Mesodermal cell (in vitro differentiated cells): ENCODE measurements around the gene PIP4P1.

ENCODE experiments used
- H3K27ac ChIP-seq: 2 replicates; pipeline ENCODE4 v1.7.0; 2013; ENCODE audit warnings: mild to moderate bottlenecking, low read depth, low read length, moderate library complexity; ENCODE audit not compliant: severe bottlenecking
- H3K36me3 ChIP-seq: 2 replicates; pipeline ENCODE4 v1.7.1; 2013; ENCODE audit warnings: mild to moderate bottlenecking, low read length, moderate library complexity; ENCODE audit not compliant: control insufficient read depth, insufficient read depth
- H3K4me1 ChIP-seq: one replicate; pipeline ENCODE4 v1.7.1; 2013; ENCODE audit warnings: mild to moderate bottlenecking, low read length; ENCODE audit not compliant: insufficient read depth, control insufficient read depth, poor library complexity, severe bottlenecking
- H3K4me3 ChIP-seq: 2 replicates; pipeline ENCODE4 v1.7.0; 2013; ENCODE audit warnings: low read length, control low read depth, mild to moderate bottlenecking; ENCODE audit not compliant: insufficient read depth, poor library complexity, severe bottlenecking; ENCODE audit errors: extremely low read depth
- H3K9me3 ChIP-seq: 2 replicates; pipeline ENCODE4 v1.7.1; 2013; ENCODE audit warnings: mild to moderate bottlenecking, low read length, moderate library complexity; ENCODE audit not compliant: control insufficient read depth
- WGBS, 2 experiments: methylation state at CpG; one replicate each; pipeline ENCODE4 v1.1.5; 2013; ENCODE audit warnings: missing lambda C conversion rate in 2 of 2; ENCODE audit not compliant: insufficient coverage in 2 of 2; 5-methylcytosine and 5-hydroxymethylcytosine counted together

Gene PIP4P1

GRCh38 chr14:20436363-20436755 is 24.9 kb downstream of the PIP4P1 start:
- 97 to 100% methylated on average over 2 to 4 of the region's 4 CpGs for WGBS, 2 experiments
- H3K4me1 ChIP-seq, result no peaks in the 10 kb centered on the region
- no peak overlapping the region for H3K27ac ChIP-seq
- H3K9me3 ChIP-seq, result no peaks in the 10 kb centered on the region
- no peak overlapping the region for H3K4me3 ChIP-seq
- no peaks in the 10 kb centered on the region for H3K36me3 ChIP-seq

DNA sequence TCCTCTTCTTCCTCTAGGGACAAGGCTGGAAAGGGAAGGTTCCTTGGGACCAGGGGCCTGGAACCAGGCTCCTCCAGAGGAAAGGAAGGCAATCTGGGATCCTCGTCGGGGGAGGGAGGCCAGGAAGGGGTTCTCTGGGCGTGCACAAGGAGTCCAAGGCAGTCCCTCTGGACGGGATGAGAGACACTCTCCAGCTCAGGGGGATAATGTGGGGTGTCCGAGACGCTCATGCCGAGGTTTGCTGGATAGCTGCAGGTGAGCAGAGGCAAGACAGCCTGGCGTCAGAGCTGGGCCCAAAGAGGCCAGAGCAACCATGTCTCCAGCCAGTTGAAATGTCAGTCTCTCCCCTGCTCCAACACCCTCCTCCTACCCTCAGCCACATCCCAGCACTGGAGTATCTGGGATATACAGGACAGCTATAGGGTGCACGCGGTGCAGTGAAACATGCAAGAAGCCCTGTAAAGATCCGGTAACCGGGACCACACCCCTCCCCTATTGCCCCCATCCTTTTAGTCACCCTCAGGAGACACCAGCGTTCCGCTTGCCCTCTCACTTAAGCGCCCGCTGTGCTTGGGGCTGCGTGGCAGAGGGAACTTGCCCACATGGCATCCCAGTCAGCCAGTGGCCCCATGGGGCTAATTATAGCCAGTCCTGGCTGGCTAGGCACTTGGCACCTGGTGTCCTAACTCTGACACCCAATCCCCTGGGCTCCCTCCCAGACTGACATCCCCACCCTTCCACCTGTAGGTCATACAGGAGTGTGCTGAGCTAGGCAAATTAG is 25.5 kb downstream of the PIP4P1 start, which contains the start of gene KLHL33:
Gene KLHL33 (minus strand): TSS at position 585 of the 781 bp plus-strand sequence. CDS start 355 bp downstream, at position 230.
- H3K4me1 ChIP-seq, result no peaks in the 10 kb centered on the region
- no peak within 1 kb of the TSS for H3K4me3 ChIP-seq
- no peaks in the 10 kb centered on the region for H3K36me3 ChIP-seq
- WGBS, 2 experiments, result 92 to 94% methylated on average over 13 to 16 of the region's 17 CpGs
- H3K27ac ChIP-seq, result no peak within 1 kb of the TSS
- no peaks in the 10 kb centered on the region for H3K9me3 ChIP-seq

- H3K9me3 ChIP-seq, result no peaks in the 10 kb centered on the region
- H3K4me1 ChIP-seq, result no peaks in the 10 kb centered on the region
- no peaks in the 10 kb centered on the region for H3K36me3 ChIP-seq
- no peak overlapping the region for H3K4me3 ChIP-seq
- no peak overlapping the region for H3K27ac ChIP-seq
- WGBS, 2 experiments, result 84 to 89% methylated on average over 30 to 42 of the region's 44 CpGs
Observed at GRCh38 chr14:20434701-20435581, 26.3 kb downstream of the PIP4P1 start.

- peaks cover 3% of the 10 kb centered on the region for H3K4me1 ChIP-seq
- 93 to 94% methylated on average over 26 to 27 of the region's 30 CpGs for WGBS, 2 experiments
- H3K36me3 ChIP-seq, result no peaks in the 10 kb centered on the region
- H3K27ac ChIP-seq, result no peak overlapping the region
- no peaks in the 10 kb centered on the region for H3K9me3 ChIP-seq
- H3K4me3 ChIP-seq, result no peak overlapping the region
Observed at GRCh38 chr14:20429801-20430669, 31.2 kb downstream of the PIP4P1 start.

DNA sequence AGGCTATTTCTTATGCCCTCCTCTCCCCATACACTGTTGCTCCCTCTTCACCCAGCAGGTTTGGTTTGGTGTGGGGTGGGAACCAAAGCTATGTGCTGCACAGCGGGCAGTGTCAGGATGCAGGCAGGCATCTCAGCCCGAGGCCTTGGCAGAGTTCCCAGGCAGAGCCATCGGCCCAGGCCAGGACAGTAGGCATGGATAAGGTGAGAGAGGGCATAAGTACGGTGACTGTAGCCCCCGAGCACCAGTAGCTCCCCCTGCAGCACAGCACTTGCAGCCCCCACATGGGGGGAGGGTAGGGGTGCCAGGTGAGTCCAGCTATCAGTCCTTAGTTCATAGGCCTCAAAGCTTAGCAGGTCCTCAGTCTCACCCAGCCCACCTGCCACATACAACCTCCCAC is 32.4 kb downstream of the PIP4P1 start:
- 54 to 71% methylated on average over 3 to 4 of the region's 5 CpGs for WGBS, 2 experiments
- no peaks in the 10 kb centered on the region for H3K9me3 ChIP-seq
- no peaks in the 10 kb centered on the region for H3K36me3 ChIP-seq
- H3K4me1 ChIP-seq, result peaks cover 3% of the 10 kb centered on the region
- H3K27ac ChIP-seq, result no peak overlapping the region
- no peak overlapping the region for H3K4me3 ChIP-seq

DNA sequence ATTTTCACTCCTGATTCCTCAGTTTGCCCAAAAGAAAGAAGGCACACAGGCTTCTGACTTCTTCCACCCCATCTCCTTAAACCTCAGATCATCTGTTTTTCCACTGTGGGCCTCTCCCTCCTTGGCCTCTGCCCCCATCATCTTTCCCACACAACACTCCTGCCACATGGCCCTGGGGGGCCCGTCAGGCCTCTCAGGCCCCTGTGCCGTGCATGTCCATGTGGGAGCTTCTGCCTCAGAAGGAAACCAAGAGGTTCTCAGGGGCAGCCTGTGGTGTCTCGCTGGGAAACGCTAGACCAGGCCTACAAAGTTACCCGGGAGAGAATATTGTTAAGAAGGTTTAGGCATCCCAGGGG is 33.2 kb downstream of the PIP4P1 start:
- Histone ChIP-seq H3K36me3 (no peaks in the 10 kb centered on the region), H3K4me1 (peaks cover 3% of the 10 kb centered on the region), H3K4me3 (no peak overlapping the region), H3K27ac (no peak overlapping the region), H3K9me3 (no peaks in the 10 kb centered on the region)
- 58 to 82% methylated on average over 2 of the region's 5 CpGs for WGBS, 2 experiments

GRCh38 chr14:20427231-20428009 is 33.8 kb downstream of the PIP4P1 start:
- Histone ChIP-seq H3K4me1 (peaks cover 3% of the 10 kb centered on the region), H3K36me3 (no peaks in the 10 kb centered on the region), H3K9me3 (no peaks in the 10 kb centered on the region), H3K4me3 (no peak overlapping the region), H3K27ac (no peak overlapping the region)
- WGBS, 2 experiments, result 77 to 79% methylated on average over 3 of the region's 5 CpGs

DNA sequence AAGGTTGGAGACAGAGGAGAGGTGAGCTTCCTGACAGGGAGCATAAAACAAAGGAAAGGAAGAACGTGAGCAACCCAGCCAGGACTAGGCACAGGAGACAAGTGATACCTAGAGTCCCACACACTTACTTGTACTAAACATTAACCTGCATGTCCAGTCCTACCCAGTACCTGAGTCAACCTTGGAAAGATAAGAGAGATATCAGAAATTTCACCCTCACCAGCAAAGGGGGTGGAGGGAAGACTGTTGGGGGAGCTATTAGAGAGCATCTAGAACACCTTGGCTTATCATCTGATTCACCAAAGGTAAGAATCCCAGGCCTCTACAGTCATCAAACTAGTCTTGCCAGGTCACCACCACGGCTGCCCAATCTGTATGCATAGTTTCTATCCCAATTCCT is 36.4 kb downstream of the PIP4P1 start:
- H3K36me3 ChIP-seq, result no peaks in the 10 kb centered on the region
- peaks cover 3% of the 10 kb centered on the region for H3K4me1 ChIP-seq
- H3K27ac ChIP-seq, result no peak overlapping the region
- H3K4me3 ChIP-seq, result no peak overlapping the region
- H3K9me3 ChIP-seq, result no peaks in the 10 kb centered on the region
- WGBS, 2 experiments, result 0% methylated on average over 1 of the region's 2 CpGs

DNA sequence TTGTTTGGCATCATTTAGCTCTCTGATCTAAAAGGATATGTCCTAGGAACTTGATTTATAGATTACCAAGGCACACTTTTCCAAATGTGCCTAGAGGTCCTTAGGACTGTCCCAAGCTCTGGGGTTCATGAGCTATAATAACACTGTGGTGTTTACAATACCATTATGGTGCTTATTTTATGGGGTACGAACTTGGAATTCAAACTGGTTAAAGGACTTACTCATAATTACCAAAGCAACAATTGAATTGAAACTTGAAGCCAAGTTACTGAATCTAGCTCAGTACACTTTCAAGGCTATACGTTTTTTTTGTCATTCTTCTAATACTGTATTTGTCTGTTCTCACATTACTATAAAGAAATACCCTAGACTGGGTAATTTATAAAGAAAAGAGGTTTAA is 38.3 kb downstream of the PIP4P1 start:
- H3K27ac ChIP-seq, result no peak overlapping the region
- no peaks in the 10 kb centered on the region for H3K9me3 ChIP-seq
- no CpG with 5 or more reads among the region's 2 CpGs for WGBS, 2 experiments
- peaks cover 3% of the 10 kb centered on the region for H3K4me1 ChIP-seq
- no peak overlapping the region for H3K4me3 ChIP-seq
- no peaks in the 10 kb centered on the region for H3K36me3 ChIP-seq

DNA sequence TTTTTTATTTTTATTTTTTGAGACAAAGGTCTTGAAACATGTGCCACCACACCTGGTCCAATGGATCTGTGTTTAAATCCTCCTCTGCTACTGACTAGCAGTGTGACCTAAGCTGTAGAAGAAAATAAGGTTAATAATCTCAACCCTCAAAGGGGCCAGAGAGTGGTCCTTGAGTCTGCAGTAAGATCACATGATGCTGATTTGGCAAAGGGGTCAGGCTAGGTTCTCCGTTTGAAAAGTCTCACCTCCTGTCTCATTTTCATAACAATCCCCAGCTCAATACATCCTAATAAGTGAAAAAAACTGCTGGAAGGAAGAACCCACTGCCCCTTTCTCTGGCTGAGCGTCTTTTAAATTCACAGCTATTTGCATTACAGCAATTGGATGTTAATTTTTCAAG is 40.0 kb downstream of the PIP4P1 start:
- 38% methylated on average over 2 of the region's 2 CpGs; no CpG with 5 or more reads in 1 of the 2 experiments for WGBS, 2 experiments
- Histone ChIP-seq H3K9me3 (no peaks in the 10 kb centered on the region), H3K4me1 (no peaks in the 10 kb centered on the region), H3K27ac (no peak overlapping the region), H3K36me3 (no peaks in the 10 kb centered on the region), H3K4me3 (no peak overlapping the region)
